ENCODE results near the gene CAMKMT.
"Not testable (repeated sequence)": the region's sequence is repeated elsewhere in the genome, so short reads cannot be mapped to it uniquely, and the experiment has no call there.

The CAMKMT gene

DNA sequence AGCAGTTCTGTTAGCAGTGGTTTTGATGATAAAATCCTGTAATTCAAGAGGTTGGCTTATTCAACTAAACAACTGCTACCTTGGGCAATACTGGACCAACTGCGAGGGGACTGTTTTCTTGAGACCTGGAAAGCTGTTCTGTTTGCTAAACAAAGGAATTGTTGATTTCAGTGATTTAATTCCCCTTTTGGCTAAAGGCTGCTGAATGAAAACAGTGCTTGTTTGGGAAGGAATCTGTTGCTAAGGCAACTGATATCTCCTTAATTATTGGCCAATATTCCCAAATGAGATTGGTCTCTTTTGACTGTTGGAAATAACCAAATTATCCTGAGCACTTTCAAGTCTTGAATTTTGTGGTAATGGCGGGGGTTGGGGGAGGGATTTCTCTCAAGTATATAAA is 136.8 kb downstream of the CAMKMT start:
- H3K27ac ChIP-seq = no peak overlapping the region
- TF ChIP-seq, protein P1, sequence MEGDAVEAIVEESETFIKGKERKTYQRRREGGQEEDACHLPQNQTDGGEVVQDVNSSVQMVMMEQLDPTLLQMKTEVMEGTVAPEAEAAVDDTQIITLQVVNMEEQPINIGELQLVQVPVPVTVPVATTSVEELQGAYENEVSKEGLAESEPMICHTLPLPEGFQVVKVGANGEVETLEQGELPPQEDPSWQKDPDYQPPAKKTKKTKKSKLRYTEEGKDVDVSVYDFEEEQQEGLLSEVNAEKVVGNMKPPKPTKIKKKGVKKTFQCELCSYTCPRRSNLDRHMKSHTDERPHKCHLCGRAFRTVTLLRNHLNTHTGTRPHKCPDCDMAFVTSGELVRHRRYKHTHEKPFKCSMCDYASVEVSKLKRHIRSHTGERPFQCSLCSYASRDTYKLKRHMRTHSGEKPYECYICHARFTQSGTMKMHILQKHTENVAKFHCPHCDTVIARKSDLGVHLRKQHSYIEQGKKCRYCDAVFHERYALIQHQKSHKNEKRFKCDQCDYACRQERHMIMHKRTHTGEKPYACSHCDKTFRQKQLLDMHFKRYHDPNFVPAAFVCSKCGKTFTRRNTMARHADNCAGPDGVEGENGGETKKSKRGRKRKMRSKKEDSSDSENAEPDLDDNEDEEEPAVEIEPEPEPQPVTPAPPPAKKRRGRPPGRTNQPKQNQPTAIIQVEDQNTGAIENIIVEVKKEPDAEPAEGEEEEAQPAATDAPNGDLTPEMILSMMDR (conservative IDR thresholded peaks at IDR 0.05) = no peak
- TF ChIP-seq ZFX (IDR thresholded peaks at IDR 0.05) = no peak

DNA sequence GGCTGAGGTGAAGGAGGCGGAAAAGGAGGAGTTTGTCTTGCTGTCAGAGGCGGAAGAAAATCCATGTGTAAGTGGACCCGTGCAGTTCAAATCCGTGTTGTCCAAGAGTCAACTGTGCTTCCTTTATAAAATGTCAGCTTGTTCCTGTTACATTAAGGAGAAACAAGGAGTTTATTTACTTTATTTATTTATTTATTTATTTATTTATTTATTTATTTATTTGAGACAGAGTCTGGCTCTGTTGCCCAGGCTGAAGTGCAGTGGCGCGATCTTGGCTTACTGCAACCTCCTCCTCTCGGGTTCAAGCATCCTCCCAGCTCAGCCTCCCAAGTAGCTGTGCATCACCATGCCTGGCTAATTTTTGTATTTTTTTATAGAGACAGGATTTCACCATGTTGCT is 143.9 kb downstream of the CAMKMT start:
- not testable (repeated sequence) for H3K27ac ChIP-seq

DNA sequence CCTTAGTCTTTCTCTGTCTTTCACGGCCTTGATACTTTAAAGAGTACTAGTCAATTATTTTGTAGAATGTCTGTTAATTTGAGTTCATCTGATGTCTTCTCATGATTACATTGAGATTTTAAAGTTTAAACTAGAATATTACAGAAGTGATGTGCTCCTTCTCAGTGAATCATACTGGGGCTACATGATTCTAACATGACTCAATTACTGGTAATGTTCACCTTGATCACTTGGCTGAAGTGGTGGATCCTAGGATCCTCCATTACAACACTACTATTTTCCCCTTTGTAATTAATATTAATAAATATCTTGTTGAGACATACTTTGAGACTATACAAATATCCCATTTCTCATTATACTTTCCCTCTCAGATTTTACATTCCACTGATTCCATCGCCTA is 148.5 kb downstream of the CAMKMT start:
- no peak overlapping the region for H3K27ac ChIP-seq
- TF ChIP-seq, protein P1 (conservative IDR thresholded peaks at IDR 0.05) = no peak
- TF ChIP-seq ZFX (IDR thresholded peaks at IDR 0.05) = no peak

DNA sequence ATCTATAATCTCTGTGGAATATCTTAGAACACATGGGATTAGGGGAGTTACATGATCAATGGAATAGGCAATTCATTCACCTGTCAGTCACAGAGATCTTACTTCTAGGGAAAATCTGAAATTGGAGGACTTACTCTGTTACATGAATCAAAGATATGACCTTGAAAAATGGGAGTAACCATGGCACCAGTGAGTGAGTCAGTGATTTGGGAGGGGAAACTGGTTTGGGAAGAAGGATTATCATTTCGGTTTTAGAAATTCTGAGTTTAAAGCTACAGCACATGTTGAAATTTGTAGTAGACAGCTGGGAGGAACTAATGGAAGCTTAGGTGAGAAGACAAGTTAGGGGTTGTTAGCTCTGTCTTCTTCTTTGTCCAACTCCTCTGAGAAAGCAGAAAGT is 153.7 kb downstream of the CAMKMT start:
- TF ChIP-seq, protein P1 (conservative IDR thresholded peaks at IDR 0.05) = no peak
- no peak for TF ChIP-seq ZFX (IDR thresholded peaks at IDR 0.05)
- no peak overlapping the region for H3K27ac ChIP-seq

DNA sequence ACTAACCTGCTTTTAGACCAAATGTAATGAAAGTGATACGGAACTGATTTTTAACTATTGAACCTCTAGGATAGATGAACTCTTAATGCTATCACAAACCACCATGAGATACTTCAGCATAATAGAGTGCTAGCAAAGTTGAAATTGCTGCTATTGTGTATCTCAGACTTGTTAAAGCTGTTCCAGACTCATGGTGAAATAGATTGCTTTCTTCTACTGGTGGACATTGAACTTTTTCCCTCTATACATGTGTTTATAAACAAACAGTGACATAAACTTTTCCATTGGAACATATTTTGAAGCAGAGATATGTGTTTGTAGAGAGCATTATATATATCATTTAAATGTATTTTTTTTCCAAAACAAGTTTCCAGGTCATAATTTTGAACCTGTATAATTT is 157.3 kb downstream of the CAMKMT start:
- no peak for TF ChIP-seq ZFX (IDR thresholded peaks at IDR 0.05)
- TF ChIP-seq, protein P1 (conservative IDR thresholded peaks at IDR 0.05) = no peak
- no peak overlapping the region for H3K27ac ChIP-seq

DNA sequence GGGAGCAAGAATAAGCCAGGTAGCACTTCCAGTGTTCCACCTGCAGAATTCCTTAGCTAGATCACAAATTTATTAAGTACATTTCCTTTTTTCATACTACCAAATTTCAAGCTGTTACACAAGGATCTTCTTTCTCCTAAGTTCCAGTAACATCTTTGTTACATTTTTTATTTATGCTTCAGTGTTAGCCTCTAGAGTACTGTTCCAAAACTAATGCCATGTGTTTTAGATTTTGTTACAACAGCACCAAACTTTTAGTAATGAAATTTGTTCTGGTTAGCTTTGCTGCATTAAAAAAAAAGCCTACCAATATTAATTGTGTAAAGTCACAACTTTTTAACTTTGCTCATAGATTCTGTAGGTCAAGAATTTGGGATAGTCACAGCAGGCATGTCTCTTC is 161.1 kb downstream of the CAMKMT start:
- H3K27ac ChIP-seq = no peak overlapping the region
- no peak for TF ChIP-seq ZFX (IDR thresholded peaks at IDR 0.05)
- TF ChIP-seq, protein P1 (conservative IDR thresholded peaks at IDR 0.05) = no peak

DNA sequence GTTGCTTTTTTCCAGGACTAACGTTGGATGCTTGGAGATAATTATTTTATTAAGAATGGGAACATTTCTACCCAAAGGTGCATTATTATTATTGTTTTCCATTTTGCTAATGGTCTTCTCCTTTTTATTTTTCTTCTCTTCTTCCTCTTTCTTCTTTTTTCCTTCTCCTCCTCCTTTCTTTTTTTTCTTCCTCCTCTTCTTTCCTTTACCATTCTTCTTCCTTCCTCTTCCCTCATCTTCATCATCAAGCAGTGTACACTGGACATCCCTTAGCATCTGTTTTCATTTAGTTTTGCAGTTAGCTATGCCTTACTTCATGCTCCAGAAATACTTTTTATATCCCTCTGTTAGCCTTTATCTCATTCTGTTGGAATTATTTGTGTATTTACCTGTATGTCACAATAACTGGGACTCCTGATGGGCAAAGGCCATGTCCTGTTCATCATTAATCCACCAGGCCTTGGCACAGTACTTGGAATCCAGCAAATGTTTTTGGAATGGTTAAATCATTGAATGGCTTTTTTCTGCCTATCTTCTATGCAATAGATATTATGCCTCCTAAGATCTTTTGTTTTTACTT is 162.7 kb downstream of the CAMKMT start:
- no peak overlapping the region for H3K27ac ChIP-seq
- no peak for TF ChIP-seq ZFX (IDR thresholded peaks at IDR 0.05)
- TF ChIP-seq, protein P1 (conservative IDR thresholded peaks at IDR 0.05) = no peak

DNA sequence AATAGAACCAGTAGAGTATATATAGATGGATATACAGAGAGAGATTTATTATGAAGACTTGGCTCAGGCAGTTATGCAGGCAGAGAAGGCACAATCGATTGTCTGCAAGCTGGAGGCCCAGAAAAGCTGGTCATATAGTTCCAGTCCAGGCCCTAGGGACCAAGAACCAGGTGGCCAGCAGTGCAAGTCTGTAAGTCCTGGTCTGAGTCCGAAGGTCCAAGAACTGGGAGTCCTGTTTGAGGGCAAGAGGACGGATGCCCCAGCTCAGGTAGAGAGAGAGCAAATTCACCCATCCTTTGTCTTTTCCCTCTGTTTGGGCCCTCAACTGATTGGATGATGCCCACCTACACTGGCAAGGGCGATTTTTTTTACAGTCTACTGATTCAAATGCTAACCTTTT is 164.6 kb downstream of the CAMKMT start:
- H3K27ac ChIP-seq = no peak overlapping the region
- no peak for TF ChIP-seq ZFX (IDR thresholded peaks at IDR 0.05)
- TF ChIP-seq, protein P1 (conservative IDR thresholded peaks at IDR 0.05) = no peak
